ENCODE results near the gene C16orf92. TPM values are rescaled to one million over a fixed set of nuclear protein-coding genes. Genes with fewer than 3 reads are reported as not detected.
A peak's percentile ranks its signal among the peaks of the same experiment; 100 is the strongest.

The C16orf92 gene
- total RNA-seq, 5 donors from 2014 or later (not counting 1 experiment from before 2014, with no cell fraction given) = not detected

GRCh38 chr16:29984137-29984763 lies 38.7 kb upstream of the C16orf92 start:
- Histone ChIP-seq H3K9me3 (no peaks in the 10 kb centered on the region), H3K4me3 (ENCODE audit: control insufficient read depth in 1 of 2, extremely low read depth in 1 of 2, low read length in 1 of 2) (no peak overlapping the region), H3K36me3 (ENCODE audit: control insufficient read depth in 2 of 2, extremely low read depth in 1 of 2, insufficient read depth in 1 of 2, low read length in 1 of 2) (peaks cover 10 to 93% of the 10 kb centered on the region in 2 donors), H3K4me1 (ENCODE audit: control insufficient read depth in 1 of 2, extremely low read depth in 1 of 2, insufficient read depth in 2 of 2, low read length in 2 of 2) (no peaks in the 10 kb centered on the region), H3K27ac (ENCODE audit: low read length) (no peak overlapping the region), H3K27me3 (replicated peaks in 1 of 2; ENCODE audit: control insufficient read depth in 2 of 2, extremely low read depth in 1 of 2, insufficient read depth in 2 of 2, low read length in 1 of 2) (no peaks in the 10 kb centered on the region)
- DNase-seq (no peak), ATAC-seq (replicated peaks in 1 of 4) (no peak)
- no peaks in the 10 kb centered on the region for H3K4me1 Mint-ChIP-seq
- H3K9me3 Mint-ChIP-seq = no peaks in the 10 kb centered on the region
- H3K4me3 Mint-ChIP-seq = no peak overlapping the region
- ChIA-PET POLR2A (no interaction called here), CTCF (no interaction called here)
- 60% methylated on average over 2 of the region's 6 CpGs for WGBS (ENCODE audit: insufficient coverage)
- peaks cover 58% of the 10 kb centered on the region for H3K36me3 Mint-ChIP-seq
- H3K27ac Mint-ChIP-seq = no peak overlapping the region
- H3K27me3 Mint-ChIP-seq = no peaks in the 10 kb centered on the region

- DNase-seq (no peak), ATAC-seq (replicated peaks in 1 of 4) (no peak)
- H3K9me3 ChIP-seq = no peaks in the 10 kb centered on the region
- POLR2A ChIA-PET = no interaction called here
- Mint-ChIP-seq H3K36me3 (peaks cover 57% of the 10 kb centered on the region), H3K27me3 (no peaks in the 10 kb centered on the region), H3K27ac (no peak overlapping the region), H3K9me3 (no peaks in the 10 kb centered on the region), H3K4me1 (no peaks in the 10 kb centered on the region), H3K4me3 (no peak overlapping the region)
- CTCF ChIA-PET = no interaction called here
- no peak overlapping the region for H3K27ac ChIP-seq (ENCODE audit: low read length)
- WGBS (ENCODE audit: insufficient coverage) = no CpG with 5 or more reads among the region's 5 CpGs
- no peak overlapping the region for H3K4me3 ChIP-seq (ENCODE audit: control insufficient read depth in 1 of 2, extremely low read depth in 1 of 2, low read length in 1 of 2)
- no peaks in the 10 kb centered on the region for H3K4me1 ChIP-seq (ENCODE audit: control insufficient read depth in 1 of 2, extremely low read depth in 1 of 2, insufficient read depth in 2 of 2, low read length in 2 of 2)
- no peaks in the 10 kb centered on the region for H3K27me3 ChIP-seq (replicated peaks in 1 of 2; ENCODE audit: control insufficient read depth in 2 of 2, extremely low read depth in 1 of 2, insufficient read depth in 2 of 2, low read length in 1 of 2)
- H3K36me3 ChIP-seq (ENCODE audit: control insufficient read depth in 2 of 2, extremely low read depth in 1 of 2, insufficient read depth in 1 of 2, low read length in 1 of 2) = peaks cover 15 to 88% of the 10 kb centered on the region in 2 donors
Measured at GRCh38 chr16:29984764-29985147, 38.2 kb upstream of the C16orf92 start.

- Histone ChIP-seq H3K9me3 (no peaks in the 10 kb centered on the region), H3K4me1 (ENCODE audit: control insufficient read depth in 1 of 2, extremely low read depth in 1 of 2, insufficient read depth in 2 of 2, low read length in 2 of 2) (no peaks in the 10 kb centered on the region), H3K4me3 (ENCODE audit: control insufficient read depth in 1 of 2, extremely low read depth in 1 of 2, low read length in 1 of 2) (no peak overlapping the region), H3K36me3 (ENCODE audit: control insufficient read depth in 2 of 2, extremely low read depth in 1 of 2, insufficient read depth in 1 of 2, low read length in 1 of 2) (peaks cover 15 to 84% of the 10 kb centered on the region in 2 donors), H3K27ac (ENCODE audit: low read length) (no peak overlapping the region), H3K27me3 (replicated peaks in 1 of 2; ENCODE audit: control insufficient read depth in 2 of 2, extremely low read depth in 1 of 2, insufficient read depth in 2 of 2, low read length in 1 of 2) (no peaks in the 10 kb centered on the region)
- no peak overlapping the region for H3K4me3 Mint-ChIP-seq
- DNase-seq (no peak), ATAC-seq (replicated peaks in 1 of 4) (no peak)
- CTCF ChIA-PET = no interaction called here
- whole genome bisulfite sequencing (ENCODE audit: insufficient coverage) = 97% methylated on average over 25 of the region's 28 CpGs
- no peaks in the 10 kb centered on the region for H3K27me3 Mint-ChIP-seq
- POLR2A ChIA-PET = no interaction called here
- H3K9me3 Mint-ChIP-seq = no peaks in the 10 kb centered on the region
- H3K27ac Mint-ChIP-seq = no peak overlapping the region
- peaks cover 57% of the 10 kb centered on the region for H3K36me3 Mint-ChIP-seq
- H3K4me1 Mint-ChIP-seq = no peaks in the 10 kb centered on the region
Measured at GRCh38 chr16:29985271-29985811, 37.7 kb upstream of the C16orf92 start.

- H3K4me1 Mint-ChIP-seq = no peaks in the 10 kb centered on the region
- H3K9me3 Mint-ChIP-seq = no peaks in the 10 kb centered on the region
- no peak overlapping the region for H3K4me3 Mint-ChIP-seq
- no peak overlapping the region for H3K27ac ChIP-seq (ENCODE audit: low read length)
- H3K27ac Mint-ChIP-seq = no peak overlapping the region
- peaks cover 56% of the 10 kb centered on the region for H3K36me3 Mint-ChIP-seq
- H3K36me3 ChIP-seq (ENCODE audit: control insufficient read depth in 2 of 2, extremely low read depth in 1 of 2, insufficient read depth in 1 of 2, low read length in 1 of 2) = peaks cover 15 to 82% of the 10 kb centered on the region in 2 donors
- WGBS (ENCODE audit: insufficient coverage) = 95% methylated on average over 15 of the region's 20 CpGs
- H3K9me3 ChIP-seq = no peaks in the 10 kb centered on the region
- no peaks in the 10 kb centered on the region for H3K4me1 ChIP-seq (ENCODE audit: control insufficient read depth in 1 of 2, extremely low read depth in 1 of 2, insufficient read depth in 2 of 2, low read length in 2 of 2)
- no peak overlapping the region for H3K4me3 ChIP-seq (ENCODE audit: control insufficient read depth in 1 of 2, extremely low read depth in 1 of 2, low read length in 1 of 2)
- ATAC-seq (replicated peaks in 1 of 4) (no peak), DNase-seq (no peak)
- POLR2A ChIA-PET = no interaction called here
- no peaks in the 10 kb centered on the region for H3K27me3 Mint-ChIP-seq
- no peaks in the 10 kb centered on the region for H3K27me3 ChIP-seq (replicated peaks in 1 of 2; ENCODE audit: control insufficient read depth in 2 of 2, extremely low read depth in 1 of 2, insufficient read depth in 2 of 2, low read length in 1 of 2)
- CTCF ChIA-PET = no interaction called here
Measured at GRCh38 chr16:29986231-29986630, 36.8 kb upstream of the C16orf92 start.

- DNase-seq (no peak), ATAC-seq (replicated peaks in 1 of 4) (no peak)
- H3K9me3 Mint-ChIP-seq = no peaks in the 10 kb centered on the region
- Histone ChIP-seq H3K4me1 (ENCODE audit: control insufficient read depth in 1 of 2, extremely low read depth in 1 of 2, insufficient read depth in 2 of 2, low read length in 2 of 2) (no peaks in the 10 kb centered on the region), H3K9me3 (no peaks in the 10 kb centered on the region), H3K27me3 (replicated peaks in 1 of 2; ENCODE audit: control insufficient read depth in 2 of 2, extremely low read depth in 1 of 2, insufficient read depth in 2 of 2, low read length in 1 of 2) (no peaks in the 10 kb centered on the region), H3K4me3 (ENCODE audit: control insufficient read depth in 1 of 2, extremely low read depth in 1 of 2, low read length in 1 of 2) (no peak overlapping the region), H3K27ac (ENCODE audit: low read length) (no peak overlapping the region), H3K36me3 (ENCODE audit: control insufficient read depth in 2 of 2, extremely low read depth in 1 of 2, insufficient read depth in 1 of 2, low read length in 1 of 2) (peaks cover 15 to 82% of the 10 kb centered on the region in 2 donors)
- H3K4me1 Mint-ChIP-seq = no peaks in the 10 kb centered on the region
- H3K27ac Mint-ChIP-seq = no peak overlapping the region
- peaks cover 53% of the 10 kb centered on the region for H3K36me3 Mint-ChIP-seq
- WGBS (ENCODE audit: insufficient coverage) = no CpG with 5 or more reads among the region's 5 CpGs
- H3K4me3 Mint-ChIP-seq = no peak overlapping the region
- ChIA-PET CTCF (no interaction called here), POLR2A (no interaction called here)
- H3K27me3 Mint-ChIP-seq = no peaks in the 10 kb centered on the region
Measured at GRCh38 chr16:29986931-29987330, 36.1 kb upstream of the C16orf92 start.

GRCh38 chr16:29987371-29988085 lies 35.5 kb upstream of the C16orf92 start:
- H3K27me3 Mint-ChIP-seq = no peaks in the 10 kb centered on the region
- ChIA-PET CTCF (no interaction called here), POLR2A (no interaction called here)
- Histone ChIP-seq H3K36me3 (ENCODE audit: control insufficient read depth in 2 of 2, extremely low read depth in 1 of 2, insufficient read depth in 1 of 2, low read length in 1 of 2) (peaks cover 15 to 82% of the 10 kb centered on the region in 2 donors), H3K9me3 (no peaks in the 10 kb centered on the region), H3K4me1 (ENCODE audit: control insufficient read depth in 1 of 2, extremely low read depth in 1 of 2, insufficient read depth in 2 of 2, low read length in 2 of 2) (no peaks in the 10 kb centered on the region), H3K27me3 (replicated peaks in 1 of 2; ENCODE audit: control insufficient read depth in 2 of 2, extremely low read depth in 1 of 2, insufficient read depth in 2 of 2, low read length in 1 of 2) (no peaks in the 10 kb centered on the region), H3K27ac (ENCODE audit: low read length) (no peak overlapping the region), H3K4me3 (ENCODE audit: control insufficient read depth in 1 of 2, extremely low read depth in 1 of 2, low read length in 1 of 2) (no peak overlapping the region)
- H3K36me3 Mint-ChIP-seq = peaks cover 49% of the 10 kb centered on the region
- H3K4me1 Mint-ChIP-seq = no peaks in the 10 kb centered on the region
- ATAC-seq (replicated peaks in 1 of 4) = peak in 1 of 4 experiments; percentile 26
- H3K9me3 Mint-ChIP-seq = no peaks in the 10 kb centered on the region
- H3K27ac Mint-ChIP-seq = no peak overlapping the region
- H3K4me3 Mint-ChIP-seq = no peak overlapping the region
- no peak for DNase-seq
- 97% methylated on average over 35 of the region's 35 CpGs for WGBS (ENCODE audit: insufficient coverage)

Data from T-cell (primary cell).